DND-41 (cell line): ENCODE results near the gene MTG1.

Source experiments
- CTCF ChIP-seq: IDR thresholded peaks from 2 replicates; pipeline ENCODE4 v1.5.1; 2012; ENCODE audit warnings: borderline replicate concordance, low read length, moderate library complexity, mild to moderate bottlenecking; ENCODE audit not compliant: poor library complexity, severe bottlenecking; ENCODE audit errors: extremely low read depth
- EZH2 ChIP-seq: IDR thresholded peaks from 3 replicates; pipeline ENCODE4 v1.6.1; 2012; ENCODE audit warnings: borderline replicate concordance, low read depth, mild to moderate bottlenecking, moderate library complexity, low read length, inconsistent platforms; ENCODE audit not compliant: severe bottlenecking

- TF ChIP-seq CTCF (no peak), EZH2 (no peak)
Observed at GRCh38 chr10:133379801-133380666, 13.9 kb upstream of the MTG1 start.
